ENCODE measurements around the gene CSE1L.
"Not testable (repeated sequence)": the region's sequence is repeated elsewhere in the genome, so short reads cannot be mapped to it uniquely, and the experiment has no call there.

CSE1L gene

DNA sequence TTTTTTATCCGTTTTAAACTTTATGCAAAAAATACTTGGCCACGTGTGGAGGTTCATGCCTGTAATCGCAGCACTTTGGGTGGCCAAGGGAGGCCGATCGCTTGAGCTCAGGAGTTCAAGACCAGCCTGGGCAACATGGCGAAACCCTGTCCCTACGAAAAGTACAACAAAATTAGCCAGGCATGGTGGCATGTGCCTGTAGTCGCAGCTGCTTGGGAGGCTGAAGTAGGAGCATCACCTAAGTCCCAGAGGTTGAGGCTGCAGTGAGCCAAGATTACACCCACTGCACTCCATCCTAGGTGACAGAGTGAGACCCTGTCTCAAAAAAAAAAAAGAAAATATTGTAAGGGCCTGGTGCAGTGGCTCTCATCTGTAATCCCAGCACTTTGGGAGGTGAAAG lies 45.0 kb downstream of the CSE1L start:
- H3K4me3 ChIP-seq (ENCODE audit: low read depth, low read length): no peak overlapping the region
- TF ChIP-seq, protein P1, sequence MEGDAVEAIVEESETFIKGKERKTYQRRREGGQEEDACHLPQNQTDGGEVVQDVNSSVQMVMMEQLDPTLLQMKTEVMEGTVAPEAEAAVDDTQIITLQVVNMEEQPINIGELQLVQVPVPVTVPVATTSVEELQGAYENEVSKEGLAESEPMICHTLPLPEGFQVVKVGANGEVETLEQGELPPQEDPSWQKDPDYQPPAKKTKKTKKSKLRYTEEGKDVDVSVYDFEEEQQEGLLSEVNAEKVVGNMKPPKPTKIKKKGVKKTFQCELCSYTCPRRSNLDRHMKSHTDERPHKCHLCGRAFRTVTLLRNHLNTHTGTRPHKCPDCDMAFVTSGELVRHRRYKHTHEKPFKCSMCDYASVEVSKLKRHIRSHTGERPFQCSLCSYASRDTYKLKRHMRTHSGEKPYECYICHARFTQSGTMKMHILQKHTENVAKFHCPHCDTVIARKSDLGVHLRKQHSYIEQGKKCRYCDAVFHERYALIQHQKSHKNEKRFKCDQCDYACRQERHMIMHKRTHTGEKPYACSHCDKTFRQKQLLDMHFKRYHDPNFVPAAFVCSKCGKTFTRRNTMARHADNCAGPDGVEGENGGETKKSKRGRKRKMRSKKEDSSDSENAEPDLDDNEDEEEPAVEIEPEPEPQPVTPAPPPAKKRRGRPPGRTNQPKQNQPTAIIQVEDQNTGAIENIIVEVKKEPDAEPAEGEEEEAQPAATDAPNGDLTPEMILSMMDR (IDR thresholded peaks at IDR 0.05; ENCODE audit: borderline replicate concordance, insufficient read depth, low read depth, low read length): no peak

DNA sequence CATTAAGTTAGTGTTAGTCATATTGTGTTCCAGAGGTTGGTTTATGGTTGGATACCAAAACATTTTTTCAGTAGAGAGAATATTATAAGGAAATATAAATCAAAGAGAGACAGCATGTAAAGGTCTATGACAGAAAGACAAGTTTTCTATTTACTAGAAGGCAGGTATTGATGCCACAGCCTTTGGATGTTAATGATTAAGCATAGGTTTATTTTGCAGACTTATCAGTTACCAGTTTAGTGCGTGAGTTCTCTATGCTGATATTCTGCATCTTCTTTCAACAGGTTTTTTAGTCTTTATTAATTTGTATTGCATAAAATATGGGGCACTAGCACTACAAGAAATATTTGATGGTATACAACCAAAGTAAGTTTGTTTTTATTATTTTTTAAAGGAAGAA lies 45.6 kb downstream of the CSE1L start:
- H3K4me3 ChIP-seq (ENCODE audit: low read depth, low read length): no peak overlapping the region
- TF ChIP-seq, protein P1 (IDR thresholded peaks at IDR 0.05; ENCODE audit: borderline replicate concordance, insufficient read depth, low read depth, low read length): no peak

DNA sequence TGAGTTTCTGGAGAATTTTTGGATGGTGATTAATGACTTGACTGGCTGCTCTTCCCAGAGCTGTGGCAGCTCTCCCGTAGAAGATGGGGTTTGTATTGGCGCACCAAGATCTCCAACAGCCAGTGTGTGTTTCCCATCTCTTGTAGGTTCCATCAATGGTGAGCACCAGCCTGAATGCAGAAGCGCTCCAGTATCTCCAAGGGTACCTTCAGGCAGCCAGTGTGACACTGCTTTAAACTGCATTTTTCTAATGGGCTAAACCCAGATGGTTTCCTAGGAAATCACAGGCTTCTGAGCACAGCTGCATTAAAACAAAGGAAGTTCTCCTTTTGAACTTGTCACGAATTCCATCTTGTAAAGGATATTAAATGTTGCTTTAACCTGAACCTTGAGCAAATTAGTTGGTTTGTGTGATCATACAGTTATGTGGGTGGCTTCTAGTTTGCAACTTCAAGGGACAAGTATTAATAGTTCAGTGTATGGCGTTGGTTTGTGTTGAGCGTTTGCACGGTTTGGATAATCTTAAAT lies 50.2 kb downstream of the CSE1L start:
- TF ChIP-seq, protein P1 (IDR thresholded peaks at IDR 0.05; ENCODE audit: borderline replicate concordance, insufficient read depth, low read depth, low read length): no peak
- no peak overlapping the region for H3K4me3 ChIP-seq (ENCODE audit: low read depth, low read length)

DNA sequence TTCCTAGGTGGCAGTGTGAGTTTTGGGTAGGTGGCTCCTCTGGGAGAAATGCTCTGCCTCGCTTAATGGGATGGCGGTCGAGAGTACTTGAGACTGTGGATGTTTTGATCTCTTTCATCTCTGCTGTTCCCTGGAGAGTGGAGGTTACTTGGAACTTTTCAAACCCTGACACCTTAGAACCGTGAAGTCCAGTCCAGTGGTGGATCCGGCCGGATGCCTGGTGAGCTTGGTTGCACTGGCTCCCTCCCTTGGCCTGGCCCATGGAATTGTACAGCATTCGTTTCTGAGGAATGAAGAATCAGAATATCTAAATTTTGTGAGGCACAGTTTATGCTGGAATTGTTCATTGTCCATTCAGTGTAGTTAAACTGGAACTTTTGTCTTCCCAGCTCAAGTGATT lies 51.0 kb downstream of the CSE1L start:
- H3K4me3 ChIP-seq (ENCODE audit: low read depth, low read length): no peak overlapping the region
- TF ChIP-seq, protein P1 (IDR thresholded peaks at IDR 0.05; ENCODE audit: borderline replicate concordance, insufficient read depth, low read depth, low read length): no peak

DNA sequence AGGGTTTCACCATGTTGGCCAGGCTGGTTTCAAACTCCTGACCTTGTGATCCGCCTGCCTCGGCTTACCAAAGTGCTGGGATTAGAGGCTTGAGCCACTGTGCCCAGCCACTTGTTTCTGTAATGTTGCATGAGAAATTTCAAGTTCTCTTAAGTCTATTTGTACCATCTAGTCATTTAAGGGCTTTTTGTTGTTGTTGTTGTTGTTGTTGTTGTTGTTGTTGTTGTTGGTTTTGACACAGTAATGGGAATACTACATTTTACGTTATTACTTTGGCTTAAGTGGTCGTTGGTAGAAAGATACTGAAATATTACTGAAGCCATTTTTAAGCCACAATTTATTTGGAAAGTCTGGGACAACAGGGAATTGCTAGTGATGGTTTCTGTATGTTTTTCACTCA lies 52.0 kb downstream of the CSE1L start:
- H3K4me3 ChIP-seq (ENCODE audit: low read depth, low read length): no peak overlapping the region
- TF ChIP-seq, protein P1 (IDR thresholded peaks at IDR 0.05; ENCODE audit: borderline replicate concordance, insufficient read depth, low read depth, low read length): no peak

DNA sequence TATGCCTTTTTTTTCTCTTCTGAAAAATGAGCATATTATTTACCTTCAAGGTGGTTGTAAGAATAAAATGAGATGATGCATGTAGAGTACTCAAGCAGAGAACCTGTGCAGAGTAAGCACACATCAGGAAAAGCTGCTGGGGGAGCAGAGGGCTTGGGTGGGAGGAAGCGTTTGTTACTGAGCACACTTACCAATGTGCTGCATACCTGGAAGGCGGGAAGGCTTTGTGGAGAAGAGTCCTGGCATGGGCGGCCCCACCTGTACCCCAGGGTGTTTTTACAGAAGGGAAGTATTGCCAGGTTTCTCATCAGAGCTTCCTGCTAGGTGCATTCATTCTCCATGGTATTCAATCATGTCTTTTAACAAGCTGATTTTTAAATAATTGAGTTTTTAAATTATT lies 52.9 kb downstream of the CSE1L start:
- H3K4me3 ChIP-seq (ENCODE audit: low read depth, low read length): no peak overlapping the region
- TF ChIP-seq, protein P1 (IDR thresholded peaks at IDR 0.05; ENCODE audit: borderline replicate concordance, insufficient read depth, low read depth, low read length): no peak

DNA sequence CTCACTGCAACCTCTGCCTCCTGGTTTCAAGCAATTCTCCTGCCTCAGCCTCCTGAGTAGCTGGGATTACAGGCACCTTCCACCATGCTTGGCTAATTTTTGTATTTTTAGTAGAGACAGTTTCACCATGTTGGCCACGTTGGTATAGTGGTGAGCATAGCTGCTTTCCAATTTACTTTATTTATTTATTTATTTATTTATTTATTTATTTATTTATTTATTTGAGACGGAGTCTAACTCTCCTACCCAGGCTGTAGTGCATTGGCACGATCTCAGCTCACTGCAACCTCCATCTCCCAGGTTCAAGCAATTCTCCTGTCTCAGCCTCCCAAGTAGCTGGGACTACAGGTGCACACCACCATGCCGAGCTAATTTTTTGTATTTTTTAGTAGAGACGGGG lies 54.2 kb downstream of the CSE1L start:
- H3K4me3 ChIP-seq (ENCODE audit: low read depth, low read length): not testable (repeated sequence)

DNA sequence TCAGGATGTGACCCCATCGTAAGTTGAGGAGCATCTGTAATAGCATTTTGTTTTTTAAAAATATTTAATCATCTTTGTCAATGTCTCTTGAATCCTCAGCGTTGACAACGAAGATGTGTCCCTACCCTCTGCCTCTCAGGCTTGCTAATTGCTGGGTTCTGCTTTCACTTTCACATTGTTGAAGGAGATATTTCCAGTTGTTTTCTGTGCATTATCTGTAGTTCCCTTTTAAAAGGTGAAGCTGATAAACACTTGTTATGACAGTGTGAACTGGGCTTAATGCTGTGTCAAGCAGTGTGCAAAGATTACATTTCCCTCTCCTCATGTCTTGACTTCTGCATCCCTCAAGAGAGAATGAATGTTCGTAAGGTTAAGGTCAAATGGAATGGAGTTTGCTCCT lies 54.9 kb downstream of the CSE1L start:
- no peak overlapping the region for H3K4me3 ChIP-seq (ENCODE audit: low read depth, low read length)
- TF ChIP-seq, protein P1 (IDR thresholded peaks at IDR 0.05; ENCODE audit: borderline replicate concordance, insufficient read depth, low read depth, low read length): no peak

Measured in GM12875 (cell line).